ENCODE results near the gene CDK19.

- TF ChIP-seq NFIC (IDR thresholded peaks at IDR 0.05; ENCODE audit: borderline replicate concordance), result no peak
- no peak for TF ChIP-seq MXI1 (IDR thresholded peaks at IDR 0.05; ENCODE audit: low read depth, low read length)
- TF ChIP-seq CTCF (IDR thresholded peaks at IDR 0.05), result no peak
- no peak for TF ChIP-seq NRF1 (IDR thresholded peaks at IDR 0.05; ENCODE audit: low read depth, low read length)
- TF ChIP-seq FOXJ3 (CRISPR knock-in tag; IDR thresholded peaks at IDR 0.05), result no peak
- no peak for TF ChIP-seq RCOR1 (IDR thresholded peaks at IDR 0.05; ENCODE audit: low read length)
- TF ChIP-seq FOXM1 (IDR thresholded peaks at IDR 0.05; ENCODE audit: low read depth), result no peak
- TF ChIP-seq, protein P1, sequence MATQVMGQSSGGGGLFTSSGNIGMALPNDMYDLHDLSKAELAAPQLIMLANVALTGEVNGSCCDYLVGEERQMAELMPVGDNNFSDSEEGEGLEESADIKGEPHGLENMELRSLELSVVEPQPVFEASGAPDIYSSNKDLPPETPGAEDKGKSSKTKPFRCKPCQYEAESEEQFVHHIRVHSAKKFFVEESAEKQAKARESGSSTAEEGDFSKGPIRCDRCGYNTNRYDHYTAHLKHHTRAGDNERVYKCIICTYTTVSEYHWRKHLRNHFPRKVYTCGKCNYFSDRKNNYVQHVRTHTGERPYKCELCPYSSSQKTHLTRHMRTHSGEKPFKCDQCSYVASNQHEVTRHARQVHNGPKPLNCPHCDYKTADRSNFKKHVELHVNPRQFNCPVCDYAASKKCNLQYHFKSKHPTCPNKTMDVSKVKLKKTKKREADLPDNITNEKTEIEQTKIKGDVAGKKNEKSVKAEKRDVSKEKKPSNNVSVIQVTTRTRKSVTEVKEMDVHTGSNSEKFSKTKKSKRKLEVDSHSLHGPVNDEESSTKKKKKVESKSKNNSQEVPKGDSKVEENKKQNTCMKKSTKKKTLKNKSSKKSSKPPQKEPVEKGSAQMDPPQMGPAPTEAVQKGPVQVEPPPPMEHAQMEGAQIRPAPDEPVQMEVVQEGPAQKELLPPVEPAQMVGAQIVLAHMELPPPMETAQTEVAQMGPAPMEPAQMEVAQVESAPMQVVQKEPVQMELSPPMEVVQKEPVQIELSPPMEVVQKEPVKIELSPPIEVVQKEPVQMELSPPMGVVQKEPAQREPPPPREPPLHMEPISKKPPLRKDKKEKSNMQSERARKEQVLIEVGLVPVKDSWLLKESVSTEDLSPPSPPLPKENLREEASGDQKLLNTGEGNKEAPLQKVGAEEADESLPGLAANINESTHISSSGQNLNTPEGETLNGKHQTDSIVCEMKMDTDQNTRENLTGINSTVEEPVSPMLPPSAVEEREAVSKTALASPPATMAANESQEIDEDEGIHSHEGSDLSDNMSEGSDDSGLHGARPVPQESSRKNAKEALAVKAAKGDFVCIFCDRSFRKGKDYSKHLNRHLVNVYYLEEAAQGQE (IDR thresholded peaks at IDR 0.05; ENCODE audit: low read depth, low read length), result no peak
Measured at GRCh38 chr6:110650755-110651154, 164.5 kb downstream of the CDK19 start.

Data from SK-N-SH (cell line).